Nucleus accumbens (tissue), 56 donors: ENCODE data around the gene CDKL1.
"Not testable (repeated sequence)": the region's sequence is repeated elsewhere in the genome, so short reads cannot be mapped to it uniquely, and the experiment has no call there.

Experiments
- DNase-seq, 56 donors: peaks; one replicate each; lab custom pipeline; 2025; lab: John Stamatoyannopoulos, UW

The CDKL1 gene

DNA sequence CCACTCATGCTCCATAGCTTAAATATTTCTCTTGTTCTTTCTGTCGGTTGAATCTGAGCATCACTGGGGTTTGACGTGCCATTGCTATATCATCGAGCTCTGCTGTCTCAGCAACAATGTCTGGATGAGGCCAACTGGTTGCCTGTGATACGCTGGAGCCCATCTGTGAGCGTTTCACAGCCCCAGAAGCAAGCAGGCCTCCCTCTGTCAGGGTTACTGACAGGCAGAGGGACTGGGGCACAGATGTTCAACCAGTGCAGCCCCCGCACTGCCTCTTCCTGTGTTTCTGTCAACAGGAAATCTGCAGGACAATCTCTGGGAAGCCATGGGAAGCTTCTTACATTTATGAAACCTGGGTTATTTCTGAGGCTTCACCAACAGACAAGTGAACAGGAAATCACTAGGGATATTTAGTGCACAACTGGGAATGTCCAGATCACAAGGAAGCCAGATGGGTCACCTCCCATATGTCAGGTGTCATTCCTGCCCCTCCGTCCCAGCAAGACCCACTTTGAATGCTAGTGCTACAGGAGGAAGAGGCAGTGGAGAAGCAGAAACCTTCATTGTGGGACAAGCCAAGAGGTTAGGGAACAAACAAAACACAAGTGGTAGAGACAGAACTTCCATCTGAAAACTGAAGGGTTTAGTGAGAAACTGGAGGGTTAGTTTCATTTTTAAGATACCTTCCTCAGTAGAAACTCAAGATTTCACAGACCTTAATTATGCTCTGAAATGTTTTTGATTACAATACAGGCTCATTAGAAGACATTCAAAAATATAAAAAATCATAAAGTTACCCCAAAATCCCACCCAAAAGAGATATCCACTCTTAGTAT lies 60.5 kb downstream of the CDKL1 start:
- DNase-seq = peak in 42 of 56 donors; percentile 3 to 69 (median 39)

DNA sequence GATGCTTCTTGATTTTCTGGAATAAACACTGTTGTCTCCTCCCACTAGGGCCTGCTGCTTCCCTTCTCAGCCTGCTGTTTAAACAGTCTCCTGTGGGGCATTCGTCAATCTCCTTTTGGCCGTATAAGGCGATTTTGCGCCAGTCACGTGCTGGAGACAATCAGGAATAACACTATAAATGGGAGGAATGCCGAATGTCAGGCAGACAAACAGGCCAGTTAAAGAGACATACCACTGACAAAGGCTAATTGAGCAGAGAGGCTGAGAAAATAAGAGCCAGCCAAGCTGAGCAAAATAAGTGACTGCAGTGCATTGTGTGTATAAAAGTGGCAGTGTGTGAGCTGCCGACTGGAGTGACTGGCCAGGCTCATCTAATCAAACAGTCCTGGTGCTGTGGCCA lies 61.3 kb downstream of the CDKL1 start:
- peak in 51 of 56 donors; percentile 11 to 90 (median 65) for DNase-seq

DNA sequence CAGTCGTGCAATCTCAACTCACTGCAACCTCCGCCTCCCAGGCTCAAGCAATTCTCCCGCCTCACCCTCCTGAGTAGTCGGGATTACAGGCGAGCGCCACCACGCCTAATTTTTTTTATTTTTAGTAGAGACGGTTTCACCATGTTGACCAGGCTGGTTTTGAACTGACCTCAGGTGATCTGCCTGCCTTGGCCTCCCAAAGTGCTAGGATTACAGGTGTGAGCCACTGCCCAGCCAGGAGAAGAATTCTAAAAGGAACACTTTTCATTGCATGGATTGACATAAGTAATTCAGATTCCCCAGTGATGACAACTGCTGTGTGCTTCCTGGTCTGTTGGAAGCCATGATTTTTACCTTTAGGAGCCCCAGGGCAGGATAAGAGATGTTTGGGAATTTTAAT lies 62.5 kb downstream of the CDKL1 start:
- DNase-seq = no peak

DNA sequence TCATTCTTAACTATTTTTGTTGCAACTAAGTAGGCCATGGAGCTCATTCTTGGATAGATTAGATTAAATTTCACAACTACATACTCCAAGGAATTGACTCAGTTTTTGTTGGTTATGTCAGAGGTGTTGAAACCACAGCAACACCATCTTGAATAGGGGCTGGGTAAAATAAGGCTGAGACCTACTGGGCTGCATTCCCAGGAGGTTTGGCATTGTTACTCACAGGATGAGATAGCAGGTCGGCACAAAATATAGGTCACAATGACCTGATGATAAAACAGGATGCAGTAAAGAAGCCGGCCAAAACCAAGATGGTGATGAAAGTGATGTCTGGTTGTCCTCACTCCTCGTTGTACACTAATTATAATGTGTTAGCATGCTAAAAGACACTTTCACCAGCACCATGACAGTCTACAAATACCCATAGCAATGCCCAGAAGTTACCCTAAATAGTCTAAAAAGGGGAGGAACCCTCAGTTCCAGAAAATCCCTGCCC lies 63.6 kb downstream of the CDKL1 start:
- DNase-seq = no peak

DNA sequence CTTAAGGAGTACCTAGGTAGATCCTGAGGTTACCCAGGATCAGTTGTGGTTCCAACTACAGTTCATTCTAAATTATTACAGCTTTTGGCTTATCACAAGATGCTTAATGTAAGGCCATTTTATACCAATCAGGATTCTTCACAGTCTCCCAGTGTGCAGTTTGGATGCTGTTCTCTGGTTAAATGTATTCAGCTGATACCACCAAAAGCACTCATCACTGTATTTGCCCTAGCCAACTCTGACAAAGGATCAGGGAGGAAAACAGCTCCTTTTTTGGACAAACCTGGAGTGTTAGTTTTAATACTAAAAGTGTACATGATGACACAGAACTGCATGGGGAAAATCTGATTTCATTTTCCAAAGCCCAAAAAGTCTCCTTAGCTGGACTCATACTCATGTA lies 65.1 kb downstream of the CDKL1 start:
- DNase-seq = no peak

DNA sequence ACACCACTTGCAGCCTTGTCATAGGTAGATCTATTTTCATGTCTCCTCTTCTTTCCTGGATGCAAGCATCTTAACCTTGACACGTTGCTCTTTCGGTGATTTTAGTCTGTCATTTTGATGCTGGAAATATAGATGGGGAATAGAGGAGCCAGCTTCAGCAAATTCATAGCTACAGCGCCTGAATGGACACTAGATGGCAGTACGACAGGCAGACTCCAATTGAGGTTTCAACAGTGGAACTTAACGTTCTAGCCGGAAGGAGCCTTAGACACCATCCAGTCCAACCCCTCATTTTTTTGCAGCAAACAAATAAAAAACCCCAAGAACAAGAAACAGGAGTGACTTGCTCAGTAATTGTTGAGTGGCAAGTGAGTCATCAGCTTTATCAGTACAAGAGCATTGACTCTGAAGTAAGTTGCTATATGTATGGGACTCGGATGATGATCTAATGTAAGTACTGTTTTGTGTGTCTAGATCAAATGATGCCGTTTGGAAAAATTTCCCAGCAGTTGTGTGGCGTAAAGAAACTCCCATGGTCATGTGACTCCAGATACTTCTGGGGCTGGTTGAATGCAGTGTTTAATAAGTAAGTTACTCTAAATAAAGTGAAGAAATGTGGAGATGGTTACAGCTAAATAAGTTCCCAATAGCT lies 75.5 kb downstream of the CDKL1 start:
- peak in 47 of 56 donors; percentile 5 to 82 (median 50) for DNase-seq

DNA sequence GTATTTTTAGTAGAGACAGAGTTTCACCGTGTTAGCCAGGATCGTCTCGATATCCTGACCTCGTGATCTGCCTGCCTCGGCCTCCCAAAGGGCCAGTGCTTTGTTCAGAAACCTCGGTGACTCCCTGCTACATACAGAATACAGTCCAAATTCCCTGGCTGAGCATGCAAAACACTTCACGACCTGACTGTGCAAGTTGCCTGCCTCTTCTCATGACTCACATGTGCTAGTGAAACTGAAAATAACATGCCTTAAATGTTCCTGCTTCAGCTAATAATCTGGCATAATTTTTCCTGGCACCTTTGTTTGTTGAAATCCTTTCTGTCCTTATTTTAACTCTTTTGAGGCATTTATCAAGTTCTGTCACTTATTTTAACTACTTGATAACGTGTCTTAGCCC lies 76.4 kb downstream of the CDKL1 start:
- peak in 6 of 56 donors; percentile 1 to 26 (median 16) for DNase-seq

DNA sequence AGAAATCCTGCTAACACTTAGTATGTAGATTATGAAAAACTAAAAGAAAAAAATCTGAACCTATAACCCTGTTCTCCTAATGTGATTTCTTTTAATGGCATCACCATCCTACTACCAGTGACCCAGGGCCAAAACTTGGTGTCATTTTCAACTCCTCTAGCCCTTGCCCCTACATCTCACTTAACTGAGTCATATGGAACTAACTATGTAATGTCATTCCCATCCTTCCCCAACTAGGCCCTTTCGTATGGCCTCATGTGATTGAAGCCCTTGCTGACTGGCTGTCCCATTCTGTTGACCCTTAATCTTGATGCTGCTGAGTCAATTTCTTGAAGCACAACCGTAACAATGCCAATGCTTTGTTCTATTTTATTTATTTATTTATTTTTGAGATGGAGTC lies 77.0 kb downstream of the CDKL1 start:
- DNase-seq = no peak

DNA sequence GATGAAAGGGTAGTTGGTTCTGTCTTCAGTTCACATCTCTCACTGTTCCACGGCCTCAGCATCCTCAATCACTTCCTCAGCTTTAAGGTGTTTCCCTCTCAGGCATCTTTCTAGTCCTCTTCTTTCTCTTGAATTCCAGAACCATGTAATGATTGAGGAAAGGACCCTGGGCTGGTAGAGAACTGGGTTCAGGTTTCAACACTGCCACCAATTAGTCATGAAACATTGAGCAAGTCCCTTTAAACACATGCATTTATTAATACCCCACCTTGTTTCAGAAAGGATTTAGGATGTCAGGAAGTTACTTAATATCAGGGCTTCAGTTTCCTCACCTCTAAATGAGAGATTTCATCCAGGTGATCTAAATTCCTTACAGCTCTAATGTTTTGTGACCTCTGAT lies 77.4 kb downstream of the CDKL1 start:
- DNase-seq = no peak

DNA sequence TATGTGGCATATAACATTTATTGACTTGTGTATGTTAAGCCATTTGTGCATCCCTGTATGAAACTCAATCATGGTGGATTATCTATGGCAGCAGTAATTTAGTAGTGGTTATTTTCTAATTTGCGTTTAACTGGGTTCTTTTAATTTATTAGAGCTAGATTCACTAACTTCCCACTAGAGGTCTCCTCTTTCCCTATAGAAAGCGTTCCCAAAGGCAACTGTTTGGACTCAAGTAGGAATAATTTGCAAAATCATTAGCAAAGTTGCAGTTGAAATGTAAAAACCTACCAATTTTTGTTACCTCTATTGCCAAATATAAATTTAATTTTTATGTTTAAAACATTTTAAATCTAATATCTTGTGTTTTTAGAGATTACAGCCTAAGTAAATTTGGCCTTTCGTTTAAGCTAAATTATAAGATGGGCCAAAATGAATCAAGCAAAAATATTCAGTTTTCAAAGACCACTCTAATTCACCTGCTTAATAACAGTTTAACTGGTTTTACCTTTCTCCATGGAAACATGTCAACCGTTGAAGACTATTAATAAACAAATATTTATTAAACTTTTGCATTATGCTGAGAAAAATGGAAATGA lies 78.6 kb downstream of the CDKL1 start:
- no peak for DNase-seq

DNA sequence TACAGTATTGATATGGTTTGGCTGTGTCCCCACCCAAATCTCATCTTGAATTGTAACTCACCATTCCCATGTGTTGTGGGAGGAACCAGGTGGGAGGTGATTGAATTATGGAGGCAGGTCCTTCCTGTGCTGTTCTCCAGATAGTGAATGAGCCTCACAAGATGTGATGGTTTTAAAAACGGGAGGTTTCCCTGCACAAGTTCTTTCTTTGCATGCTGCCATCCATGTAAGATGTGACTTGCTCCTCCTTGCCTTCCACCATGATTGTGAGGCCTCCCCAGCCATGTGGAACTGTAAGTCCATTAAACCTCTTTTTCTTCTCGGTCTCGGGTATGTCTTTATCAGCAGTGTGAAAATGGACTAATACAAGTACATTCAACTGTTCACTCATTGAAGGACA lies 82.6 kb downstream of the CDKL1 start:
- not testable (repeated sequence) for DNase-seq

DNA sequence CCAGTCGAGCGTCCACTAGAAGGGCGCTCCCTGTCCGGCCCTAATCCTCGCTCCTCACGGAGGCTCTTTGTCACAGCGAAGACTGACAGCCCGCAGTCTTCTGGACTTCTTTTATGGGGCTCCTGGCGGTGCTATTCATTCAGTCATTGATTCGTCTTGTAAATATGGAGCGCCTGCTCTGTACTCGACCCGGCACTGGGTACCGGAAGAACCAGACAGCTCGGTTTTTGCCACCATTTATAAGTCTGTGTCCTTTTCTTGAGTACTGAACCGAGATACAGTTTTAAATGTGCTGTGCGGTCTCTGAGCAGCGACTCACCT lies 84.0 kb downstream of the CDKL1 start:
- DNase-seq = peak in 3 of 56 donors; percentile 57 to 72 (median 66)

DNA sequence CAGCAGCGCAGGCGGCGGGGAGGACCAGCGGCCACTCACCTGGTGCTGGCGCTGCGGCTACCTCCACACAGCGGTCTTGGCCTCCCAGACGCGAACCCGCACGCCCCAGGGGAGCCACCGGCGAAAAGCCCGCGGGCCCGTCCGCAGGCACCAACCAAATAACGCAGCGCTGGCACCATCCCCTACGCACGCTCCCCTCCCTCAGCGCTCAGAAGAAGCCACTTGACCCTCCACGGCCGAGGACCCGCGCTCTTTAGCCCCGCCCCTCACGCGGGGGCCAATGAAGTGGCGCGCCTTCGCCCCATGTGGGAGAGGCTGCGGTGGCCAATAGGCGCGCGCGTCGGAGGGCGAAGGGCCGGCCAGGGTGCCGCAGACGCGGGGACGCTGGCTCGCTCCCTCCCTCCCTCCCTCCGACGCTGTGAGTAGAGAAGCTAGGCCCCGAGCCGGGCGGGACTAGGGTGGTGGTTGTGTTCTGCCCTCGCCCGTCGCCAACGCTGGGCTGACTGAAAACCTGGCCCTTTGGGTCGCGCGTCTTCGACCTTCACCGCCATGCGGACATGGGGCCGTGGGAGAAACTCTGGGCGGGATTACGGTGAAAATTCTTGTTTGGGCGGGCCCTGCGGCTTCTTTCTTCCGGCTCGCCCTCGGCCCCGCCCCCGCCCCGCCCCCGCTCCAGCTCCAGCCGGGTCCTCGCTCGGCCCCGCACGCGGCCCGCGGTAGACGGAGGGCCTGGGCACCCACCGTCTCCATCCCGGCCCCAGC lies 84.5 kb downstream of the CDKL1 start, which contains the start of the genes DMAC2L and L2HGDH:
DMAC2L (plus strand) TSS at position 353 of the 762 bp plus-strand sequence. CDS start 9,164 bp downstream, outside the sequence.
L2HGDH (minus strand) TSS at position 258 of the 762 bp plus-strand sequence; CDS start at position 179, 79 bp downstream.
- DNase-seq = peak; percentile 52 to 98 (median 91)

DNA sequence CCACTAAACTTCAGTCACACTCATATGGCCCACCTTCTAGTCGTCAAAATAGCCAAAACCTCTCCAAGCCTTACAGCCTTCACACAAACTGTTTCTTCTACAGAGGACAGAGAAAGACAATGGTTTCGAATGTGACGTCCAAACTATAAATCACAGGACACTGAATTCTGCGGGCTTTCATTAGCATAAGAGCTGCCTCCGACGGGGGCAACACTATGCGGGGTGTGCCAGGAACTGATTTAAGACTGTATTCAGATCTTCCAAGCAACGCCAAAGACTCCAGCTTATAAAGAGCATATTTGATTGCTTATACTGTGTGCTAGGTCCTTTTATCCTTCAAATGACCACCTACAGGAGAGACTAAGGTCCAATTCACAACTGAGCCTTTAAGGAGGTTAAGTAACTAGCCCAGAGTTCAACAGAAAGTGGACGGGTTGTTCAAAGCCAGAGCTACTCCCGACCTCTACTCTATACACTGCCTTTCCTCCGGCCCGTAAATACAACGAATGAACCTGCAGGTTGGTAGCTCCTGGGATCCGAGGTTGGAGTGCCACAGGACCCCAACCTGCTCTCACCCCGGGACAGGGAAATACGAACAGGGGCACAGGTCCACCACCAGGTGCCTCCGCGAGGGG lies 85.2 kb downstream of the CDKL1 start:
- no peak for DNase-seq

DNA sequence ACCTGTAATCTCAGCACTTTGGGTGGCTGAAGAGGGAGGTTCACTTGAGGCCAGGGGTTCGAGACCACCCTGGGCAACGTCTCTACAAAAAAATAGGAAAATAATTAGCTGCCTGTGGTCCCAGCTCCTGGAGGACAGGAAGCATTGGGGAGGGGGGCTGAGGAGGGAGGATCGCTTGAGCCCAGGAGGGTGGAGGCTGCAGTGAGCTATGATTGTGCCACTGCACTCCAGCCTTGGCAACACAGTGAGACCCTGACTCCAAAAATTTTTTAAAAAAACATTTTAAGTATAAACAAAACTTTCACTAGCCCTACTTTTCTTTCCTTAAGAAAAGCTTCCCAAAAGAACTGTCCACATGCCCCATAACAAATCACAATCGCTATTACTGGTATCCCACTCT lies 86.2 kb downstream of the CDKL1 start:
- no peak for DNase-seq

DNA sequence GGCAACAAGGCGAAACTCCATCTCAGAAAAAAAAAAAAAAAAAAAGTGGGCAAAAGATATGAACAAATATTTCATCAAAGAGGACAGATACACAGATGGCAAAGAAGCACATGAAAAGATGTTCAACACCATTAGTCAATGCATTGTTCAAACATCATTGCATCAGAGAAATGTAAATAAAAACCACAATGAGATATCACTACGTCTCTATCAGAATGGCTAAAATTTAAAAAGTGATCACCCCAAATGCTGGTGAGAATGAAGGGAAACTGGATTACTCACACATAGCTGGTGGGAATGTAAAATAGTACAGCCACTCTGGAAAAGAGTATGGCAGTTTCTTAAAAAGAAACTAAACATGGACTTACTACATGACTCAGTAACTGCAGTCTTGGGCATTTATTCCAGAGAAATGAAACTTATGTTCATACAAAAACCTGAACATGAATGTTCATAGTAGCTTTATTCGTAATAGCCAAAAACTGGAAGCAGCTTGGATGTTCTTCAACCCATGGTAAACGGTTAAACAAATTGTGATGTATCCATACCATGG lies 88.2 kb downstream of the CDKL1 start:
- DNase-seq = no peak

DNA sequence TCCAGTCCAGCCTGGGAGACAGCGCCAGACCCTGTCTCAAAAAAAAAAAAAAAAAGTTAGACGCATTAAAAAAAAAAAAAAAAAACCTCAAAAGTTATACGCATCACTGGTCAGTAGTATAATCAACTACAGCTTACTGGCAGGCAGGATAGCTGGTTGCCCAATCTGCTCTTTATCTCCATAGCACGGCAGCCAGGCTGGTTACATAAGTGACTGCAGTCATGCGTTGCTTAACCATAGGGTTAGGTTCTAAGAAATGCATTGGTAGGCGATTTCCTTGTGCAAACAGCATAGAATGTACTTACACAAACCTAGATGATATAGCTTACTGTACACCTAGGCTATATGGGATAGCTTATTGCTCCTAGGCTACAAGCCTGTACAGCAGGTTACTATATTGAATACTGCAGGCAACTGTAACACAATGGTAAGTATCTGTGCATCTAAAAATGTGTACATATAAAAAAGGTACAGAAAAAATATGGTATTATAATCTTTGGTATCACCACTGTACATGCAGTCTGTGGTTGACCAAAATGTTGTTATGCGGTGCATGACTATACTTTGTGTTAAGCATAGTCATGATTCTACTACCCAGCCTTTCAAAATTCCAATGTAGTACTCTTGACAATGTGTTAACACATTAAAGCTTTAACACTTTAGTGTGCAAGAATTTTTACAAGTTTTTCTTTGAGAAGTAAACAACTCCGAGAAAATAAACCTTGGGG lies 92.8 kb downstream of the CDKL1 start:
- no peak for DNase-seq

DNA sequence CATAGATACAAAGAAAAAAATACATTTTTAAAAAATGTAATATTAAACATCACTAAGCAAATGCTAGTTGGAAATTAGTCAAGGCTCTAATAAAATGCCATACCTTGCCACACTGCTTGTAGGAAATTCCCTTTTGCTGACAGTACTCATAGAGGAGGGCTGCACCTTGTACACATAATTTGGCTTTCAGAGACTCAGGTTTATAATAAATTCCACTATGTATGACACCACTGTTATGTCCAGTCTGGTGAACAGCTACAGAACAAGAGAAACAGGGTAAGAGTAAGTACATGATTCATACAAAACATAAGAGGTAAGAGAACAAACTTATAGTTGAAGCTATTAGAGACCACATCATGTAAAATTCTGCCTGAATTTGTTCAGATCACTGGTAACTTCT lies 94.8 kb downstream of the CDKL1 start:
- no peak for DNase-seq

DNA sequence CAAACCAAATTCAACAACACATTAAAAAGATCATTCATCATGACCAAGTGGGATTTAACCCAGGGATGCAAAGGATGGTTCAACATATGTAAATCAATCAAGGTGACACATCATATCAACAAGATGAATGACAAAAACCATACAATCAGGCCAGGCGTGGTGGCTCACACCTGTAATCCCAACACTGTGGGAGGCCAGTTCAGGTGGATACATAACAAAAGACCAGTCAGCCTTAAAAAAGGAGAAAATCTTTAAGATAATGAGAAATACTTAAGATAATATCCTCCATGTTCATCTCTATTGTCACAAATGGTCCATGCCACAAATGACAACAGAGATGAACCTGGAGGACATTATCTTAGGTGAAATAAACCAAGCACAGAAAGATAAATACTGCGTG lies 97.1 kb downstream of the CDKL1 start:
- no peak for DNase-seq
